HepG2 (cell line): ENCODE results near the gene MRPS35. TPM values are rescaled to one million over a fixed set of nuclear protein-coding genes. Genes with fewer than 3 reads are reported as not detected.

Experiments used
- ATAC-seq: fragments of 200-7000 bp; cut with Tn5 transposase; 3 replicates; pipeline ENCODE4 v1.9.1; 2020; ENCODE audit warnings: mild to moderate bottlenecking, moderate library complexity
- BruUV-seq: library from RNA; stranded (reverse); fragments of 400-500 nt; replicated peaks from 2 replicates; lab custom pipeline; 2021; lab: Mats Ljungman, UMichigan
- CTCF ChIA-PET: fragments of 300-600 bp; formaldehyde crosslinking; extraction: SDS; loops from one replicate; lab custom pipeline; 2021; ENCODE audit warnings: low total read pairs, inconsistent platforms, low intra/inter-chr PET ratio; lab: Yijun Ruan, JAX
- POLR2A ChIA-PET: fragments of 350-600 bp; sonication (Branson Sonifier 250); formaldehyde crosslinking; loops from one replicate; lab custom pipeline; 2020; ENCODE audit warnings: antibody characterized with exemption, inconsistent platforms; lab: Yijun Ruan, JAX
- DNase-seq: peaks from one replicate; pipeline ENCODE4 v3.0.0-alpha.2; 2015; ENCODE audit warnings: low spot score
- FAIRE-seq: peaks from 3 replicates; lab custom pipeline; 2011; peaks lifted over from hg19 to GRCh38; lab: Jason Lieb, UNC
- H2AFZ ChIP-seq: one replicate; pipeline ENCODE4 v1.6.1; 2011; ENCODE audit warnings: low read length, inconsistent platforms
- H3K27ac ChIP-seq: fragments of 300-600 bp; 3 replicates; pipeline ENCODE4 v1.8.0; 2011; ENCODE audit warnings: mixed run types, mild to moderate bottlenecking, mixed read lengths, low read length, inconsistent platforms; ENCODE audit not compliant: insufficient read depth; ENCODE audit errors: extremely low read length
- H3K27me3 ChIP-seq, 2 experiments: fragments of 200-600 bp in 1 of 2; 2 replicates in 1 of 2; 3 replicates in 1 of 2; pipeline versions ENCODE4 v1.6.0 to v1.8.0; 2011; ENCODE audit warnings: low read length in 2 of 2, mild to moderate bottlenecking in 2 of 2, moderate library complexity in 2 of 2, inconsistent platforms in 1 of 2; ENCODE audit not compliant: insufficient read depth in 2 of 2, control insufficient read depth in 1 of 2
- H3K36me3 ChIP-seq, 2 experiments: fragments of 200-600 bp in 1 of 2; replicated peaks in 1 of 2; 2 replicates in 1 of 2; 3 replicates in 1 of 2; pipeline versions ENCODE4 v1.5.1 to v1.8.0; 2011; ENCODE audit warnings: low read length in 2 of 2, inconsistent platforms in 1 of 2; ENCODE audit not compliant: insufficient read depth in 2 of 2, control insufficient read depth in 1 of 2
- H3K4me1 ChIP-seq: 2 replicates; pipeline ENCODE4 v1.5.1; 2012; ENCODE audit warnings: low read length, inconsistent platforms; ENCODE audit not compliant: insufficient read depth
- H3K4me2 ChIP-seq: 2 replicates; pipeline ENCODE4 v1.6.0; 2011; ENCODE audit warnings: low read depth, low read length, inconsistent platforms
- H3K4me3 ChIP-seq, 3 experiments: fragments of 200-600 bp in 1 of 3; sonication (generic), shearing (Covaris generic) in 1 of 3; replicated peaks in 1 of 3; 2 replicates each; pipeline ENCODE4 v1.5.1; 2011 to 2016; ENCODE audit warnings: low read length in 3 of 3, inconsistent platforms in 2 of 3, low read depth in 2 of 3, mild to moderate bottlenecking in 2 of 3, control low read depth in 1 of 3, mixed read lengths in 1 of 3; ENCODE audit not compliant: insufficient read depth in 1 of 3
- H3K79me2 ChIP-seq: one replicate; pipeline ENCODE4 v1.6.1; 2011; ENCODE audit warnings: low read length, inconsistent platforms; ENCODE audit not compliant: insufficient read depth
- H3K9ac ChIP-seq: 2 replicates; pipeline ENCODE4 v1.6.0; 2011; ENCODE audit warnings: mild to moderate bottlenecking, low read depth, low read length, inconsistent platforms; ENCODE audit not compliant: insufficient read depth
- H3K9me3 ChIP-seq: 2 replicates; pipeline ENCODE4 v1.5.1; 2012; ENCODE audit warnings: mild to moderate bottlenecking, low read length
- H4K20me1 ChIP-seq: 2 replicates; pipeline ENCODE4 v1.6.0; 2011; ENCODE audit warnings: inconsistent platforms, mild to moderate bottlenecking, low read length, moderate library complexity; ENCODE audit not compliant: insufficient read depth
- BORCS8-MEF2B ChIP-seq: sonication (generic); formaldehyde crosslinking; IDR thresholded peaks from 2 replicates; pipeline ENCODE4 v1.8.0; 2022; ENCODE audit warnings: mild to moderate bottlenecking, missing genetic modification reagents
- DPF2 ChIP-seq: sonication (generic); formaldehyde crosslinking; IDR thresholded peaks from 2 replicates; pipeline ENCODE4 v1.4.0; 2020; ENCODE audit warnings: mild to moderate bottlenecking, low read depth, missing genetic modification reagents, borderline replicate concordance
- ETS1 ChIP-seq: sonication (generic); formaldehyde crosslinking; IDR thresholded peaks from 2 replicates; pipeline ENCODE4 v1.4.0; 2020; ENCODE audit warnings: missing genetic modification reagents
- HMGA1 ChIP-seq: sonication (generic); formaldehyde crosslinking; conservative IDR thresholded peaks from 2 replicates; pipeline ENCODE4 v1.4.0; 2020; ENCODE audit warnings: missing genetic modification reagents
- MAFF ChIP-seq: IDR thresholded peaks from 2 replicates; pipeline ENCODE4 v1.6.1; 2011; ENCODE audit warnings: low read depth, low read length, improper control_type of control experiment
- MAFK ChIP-seq, 2 experiments: IDR thresholded peaks in 1 of 2; conservative IDR thresholded peaks in 1 of 2; 2 replicates each; pipeline ENCODE4 v1.6.1; 2011; ENCODE audit warnings: improper control_type of control experiment in 2 of 2, low read length in 2 of 2
- NFIC ChIP-seq: IDR thresholded peaks from 2 replicates; pipeline ENCODE4 v1.6.1; 2012; ENCODE audit warnings: mild to moderate bottlenecking, low read length, inconsistent platforms
- PITX1 ChIP-seq: sonication (generic); formaldehyde crosslinking; IDR thresholded peaks from 2 replicates; pipeline ENCODE4 v1.5.1; 2020; ENCODE audit warnings: mild to moderate bottlenecking, missing genetic modification reagents
- POGZ ChIP-seq: sonication (generic); formaldehyde crosslinking; IDR thresholded peaks from 2 replicates; pipeline ENCODE4 v1.4.0; 2020; ENCODE audit warnings: mild to moderate bottlenecking, missing genetic modification reagents
- ZNF335 ChIP-seq: sonication (generic); formaldehyde crosslinking; IDR thresholded peaks from 2 replicates; pipeline ENCODE4 v1.4.0; 2020; ENCODE audit warnings: missing genetic modification reagents
- ZNF775 ChIP-seq: sonication (generic); formaldehyde crosslinking; IDR thresholded peaks from 2 replicates; pipeline ENCODE4 v1.4.0; 2020; ENCODE audit warnings: missing genetic modification reagents, mild to moderate bottlenecking, moderate library complexity, borderline replicate concordance
- ZNF83 ChIP-seq: sonication (generic); formaldehyde crosslinking; IDR thresholded peaks from 2 replicates; pipeline ENCODE4 v1.4.0; 2020; ENCODE audit warnings: missing genetic modification reagents, mild to moderate bottlenecking, borderline replicate concordance
- WGBS: methylation state at CpG from one replicate; pipeline ENCODE4 v1.1.6; 2017; ENCODE audit warnings: low lambda C conversion rate; 5-methylcytosine and 5-hydroxymethylcytosine counted together
- in situ Hi-C: cut with HindIII; loops from 2 replicates; pipeline ENCODE4 v1.10.0; 2017; ENCODE audit warnings: low pct_unique_long_range_greater_than_20kb; ENCODE audit not compliant: extremely low pct_ligation_motif_present
- intact Hi-C: fragments of 100-400 bp; cut with micrococcal nuclease; formaldehyde crosslinking; loops from one replicate; pipeline ENCODE4 v1.10.0; 2022; ENCODE audit not compliant: unreplicated experiment
- polyA plus RNA-seq, 8 experiments: library from polyadenylated mRNA; depleted of rRNA in 3 of 8; stranded (reverse) in 7 of 8; unstranded in 1 of 8; fragments of >200 nt; fragmentation: Illumina TruSeq in 4 of 8; extraction: Trizol in 4 of 8; gene quantifications; 2 replicates each; pipeline versions ENCODE4 v1.2.1 to v1.2.3, GENCODE V29; 2011 to 2016; ENCODE audit warnings: low read depth in 4 of 8, missing spikeins in 1 of 8, mixed read lengths in 1 of 8; ENCODE audit not compliant: insufficient read depth in 1 of 8
- total RNA-seq, 5 experiments: library from RNA; depleted of rRNA; stranded (reverse); fragments of >200 nt; fragmentation: Illumina TruSeq; extraction: Trizol; gene quantifications; 2 replicates each; pipeline ENCODE4 v1.2.3, GENCODE V29; 2016; ENCODE audit warnings: low read depth in 1 of 5
- TF ChIP-seq, protein P1 (sequence below): sonication (generic); formaldehyde crosslinking; conservative IDR thresholded peaks from 2 replicates; pipeline ENCODE4 v1.4.0; 2020; ENCODE audit warnings: missing genetic modification reagents
- TF ChIP-seq, protein P2 (sequence below): IDR thresholded peaks from 2 replicates; pipeline ENCODE4 v1.6.1; 2016; ENCODE audit warnings: low read depth

Gene MRPS35
- total and polyA plus RNA-seq, 2 of the 13 experiments (the other 11 are each of a cell fraction or from before 2014, with no cell fraction given) = 63.4 to 104 TPM

DNA sequence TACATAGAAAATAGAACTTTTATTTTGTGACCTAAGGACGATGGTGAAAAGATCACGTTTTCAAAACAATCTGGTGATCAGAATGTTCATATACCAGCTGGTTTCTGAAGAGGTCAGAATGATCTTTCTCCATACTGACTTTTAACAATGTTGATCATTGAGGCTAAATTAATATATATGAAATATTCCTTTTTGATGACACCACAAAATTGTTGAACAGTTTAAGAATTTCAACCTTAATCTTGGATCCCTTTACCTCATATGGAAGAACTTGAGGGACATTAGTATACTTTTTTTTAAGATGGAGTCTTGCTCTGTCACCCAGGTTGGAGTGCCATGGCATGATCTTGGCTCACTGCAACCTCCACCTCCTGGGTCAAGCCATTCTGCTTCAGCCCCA, 17.2 kb upstream of the MRPS35 start:
- Histone ChIP-seq H3K9me3 (no peaks in the 10 kb centered on the region), H4K20me1 (no peaks in the 10 kb centered on the region), H2AFZ (no peak overlapping the region), H3K4me3 (no peak overlapping the region), H3K9ac (no peak overlapping the region), H3K79me2 (no peaks in the 10 kb centered on the region), H3K27me3 (no peaks in the 10 kb centered on the region), H3K4me2 (no peak overlapping the region), H3K36me3 (peaks cover 2 to 23% of the 10 kb centered on the region in 2 experiments; a peak in 4 of 5 replicates), H3K27ac (no peak overlapping the region), H3K4me1 (peaks cover 34% of the 10 kb centered on the region)
- ChIA-PET CTCF (no interaction called here), POLR2A (no interaction called here)
- TF ChIP-seq MAFF = peak; percentile 39; the same call in 1 of the 2 replicates
- TF ChIP-seq MAFK (conservative IDR thresholded peaks at IDR 0.05 in 1 of 2, IDR thresholded peaks at IDR 0.05 in 1 of 2; ENCODE audit: low read length in 2 of 2) = peak; percentile 67 to 72; a peak in 3 of 4 replicates
- TF ChIP-seq NFIC = no peak
- in situ Hi-C loops (no loop called here), intact Hi-C loops (no loop called here)
- no TSS peak for BruUV-seq
- FAIRE-seq (no peak), ATAC-seq (no peak), DNase-seq (no peak)
- WGBS = 96% methylated on average over 2 of the region's 2 CpGs

- Histone ChIP-seq H3K9ac (no peak overlapping the region), H4K20me1 (no peaks in the 10 kb centered on the region), H3K4me3 (no peak overlapping the region), H3K36me3 (peaks cover 0 to 8% of the 10 kb centered on the region in 2 experiments; a peak in 2 of 5 replicates), H3K27me3 (no peaks in the 10 kb centered on the region), H2AFZ (no peak overlapping the region), H3K9me3 (no peaks in the 10 kb centered on the region), H3K4me2 (peak overlapping the region; percentile 55), H3K4me1 (peaks cover 40% of the 10 kb centered on the region), H3K27ac (peak overlapping the region; percentile 61), H3K79me2 (no peaks in the 10 kb centered on the region)
- 84% methylated on average over 6 of the region's 6 CpGs for WGBS
- ATAC-seq (peak; percentile 66), FAIRE-seq (no peak), DNase-seq (no peak)
- POLR2A ChIA-PET = interaction anchor here (2.0 to 3.4 kb wide), 2 partner anchors 10 to 14 kb away, joined by 14 to 18 read pairs; no protein-coding TSS in a partner anchor
- intact Hi-C loops = no loop called here
- BruUV-seq = no TSS peak
- in situ Hi-C loops = no loop called here
- CTCF ChIA-PET = no interaction called here
- TF ChIP-seq POGZ (CRISPR knock-in tag) = no peak
- TF ChIP-seq, protein P1, sequence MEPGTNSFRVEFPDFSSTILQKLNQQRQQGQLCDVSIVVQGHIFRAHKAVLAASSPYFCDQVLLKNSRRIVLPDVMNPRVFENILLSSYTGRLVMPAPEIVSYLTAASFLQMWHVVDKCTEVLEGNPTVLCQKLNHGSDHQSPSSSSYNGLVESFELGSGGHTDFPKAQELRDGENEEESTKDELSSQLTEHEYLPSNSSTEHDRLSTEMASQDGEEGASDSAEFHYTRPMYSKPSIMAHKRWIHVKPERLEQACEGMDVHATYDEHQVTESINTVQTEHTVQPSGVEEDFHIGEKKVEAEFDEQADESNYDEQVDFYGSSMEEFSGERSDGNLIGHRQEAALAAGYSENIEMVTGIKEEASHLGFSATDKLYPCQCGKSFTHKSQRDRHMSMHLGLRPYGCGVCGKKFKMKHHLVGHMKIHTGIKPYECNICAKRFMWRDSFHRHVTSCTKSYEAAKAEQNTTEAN = no peak
- no peak for TF ChIP-seq BORCS8-MEF2B (CRISPR knock-in tag)
- TF ChIP-seq ZNF335 (CRISPR knock-in tag) = no peak
- TF ChIP-seq ZNF83 (CRISPR knock-in tag) = no peak
- TF ChIP-seq, protein P2, sequence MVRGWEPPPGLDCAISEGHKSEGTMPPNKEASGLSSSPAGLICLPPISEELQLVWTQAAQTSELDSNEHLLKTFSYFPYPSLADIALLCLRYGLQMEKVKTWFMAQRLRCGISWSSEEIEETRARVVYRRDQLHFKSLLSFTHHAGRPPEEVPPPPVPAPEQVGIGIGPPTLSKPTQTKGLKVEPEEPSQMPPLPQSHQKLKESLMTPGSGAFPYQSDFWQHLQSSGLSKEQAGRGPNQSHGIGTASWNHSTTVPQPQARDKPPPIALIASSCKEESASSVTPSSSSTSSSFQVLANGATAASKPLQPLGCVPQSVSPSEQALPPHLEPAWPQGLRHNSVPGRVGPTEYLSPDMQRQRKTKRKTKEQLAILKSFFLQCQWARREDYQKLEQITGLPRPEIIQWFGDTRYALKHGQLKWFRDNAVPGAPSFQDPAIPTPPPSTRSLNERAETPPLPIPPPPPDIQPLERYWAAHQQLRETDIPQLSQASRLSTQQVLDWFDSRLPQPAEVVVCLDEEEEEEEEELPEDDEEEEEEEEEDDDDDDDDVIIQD (CRISPR knock-in tag) = no peak
- TF ChIP-seq ZNF775 (CRISPR knock-in tag) = no peak
- TF ChIP-seq PITX1 (CRISPR knock-in tag) = no peak
- TF ChIP-seq DPF2 (CRISPR knock-in tag) = 0 out of 2 replicates have a peak, but pooled peaks have one; percentile 2
- TF ChIP-seq ETS1 (CRISPR knock-in tag) = no peak
- TF ChIP-seq HMGA1 = no peak
Measured at GRCh38 chr12:27695556-27696292, 14.9 kb upstream of the MRPS35 start.
